Mesothelial cell of epicardium (in vitro differentiated cells): Measurements from ENCODE around the gene MDK. TPM values are rescaled to one million over a fixed set of nuclear protein-coding genes. Genes with fewer than 3 reads are reported as not detected.
"Not testable (repeated sequence)": the region's sequence is repeated elsewhere in the genome, so short reads cannot be mapped to it uniquely, and the experiment has no call there.

ENCODE experiments used
- DNase-seq, 2 experiments: peaks; one replicate each; pipeline ENCODE4 v3.0.0; 2021; ENCODE audit warnings: low spot score in 2 of 2; ENCODE audit not compliant: unreplicated experiment in 2 of 2
- H3K27ac Mint-ChIP-seq: 2 replicates; pipeline ENCODE4 v1.8.0; 2021; ENCODE audit warnings: mixed read lengths
- H3K27me3 Mint-ChIP-seq: 2 replicates; pipeline ENCODE4 v1.8.0; 2021; ENCODE audit warnings: low read depth, mixed read lengths
- H3K36me3 Mint-ChIP-seq: 2 replicates; pipeline ENCODE4 v1.8.0; 2021; ENCODE audit warnings: mixed read lengths
- H3K4me1 Mint-ChIP-seq: 2 replicates; pipeline ENCODE4 v1.8.0; 2021; ENCODE audit warnings: mixed read lengths
- H3K4me3 Mint-ChIP-seq: 2 replicates; pipeline ENCODE4 v1.8.0; 2021; ENCODE audit warnings: mild to moderate bottlenecking, moderate library complexity, mixed read lengths
- H3K9me3 Mint-ChIP-seq: 2 replicates; pipeline ENCODE4 v1.8.0; 2021; ENCODE audit warnings: mixed read lengths
- CTCF ChIP-seq: fragments of 200-600 bp; sonication (generic); IDR thresholded peaks from one replicate; pipeline ENCODE4 v1.5.0; 2021; ENCODE audit warnings: antibody characterized with exemption; ENCODE audit not compliant: unreplicated experiment
- total RNA-seq: library from RNA; stranded (reverse); gene quantifications from 3 replicates; pipeline ENCODE4 v1.2.1, GENCODE V29; 2021

Gene MDK
- total RNA-seq, 1 donor from 2014 or later, result 1,586 TPM

DNA sequence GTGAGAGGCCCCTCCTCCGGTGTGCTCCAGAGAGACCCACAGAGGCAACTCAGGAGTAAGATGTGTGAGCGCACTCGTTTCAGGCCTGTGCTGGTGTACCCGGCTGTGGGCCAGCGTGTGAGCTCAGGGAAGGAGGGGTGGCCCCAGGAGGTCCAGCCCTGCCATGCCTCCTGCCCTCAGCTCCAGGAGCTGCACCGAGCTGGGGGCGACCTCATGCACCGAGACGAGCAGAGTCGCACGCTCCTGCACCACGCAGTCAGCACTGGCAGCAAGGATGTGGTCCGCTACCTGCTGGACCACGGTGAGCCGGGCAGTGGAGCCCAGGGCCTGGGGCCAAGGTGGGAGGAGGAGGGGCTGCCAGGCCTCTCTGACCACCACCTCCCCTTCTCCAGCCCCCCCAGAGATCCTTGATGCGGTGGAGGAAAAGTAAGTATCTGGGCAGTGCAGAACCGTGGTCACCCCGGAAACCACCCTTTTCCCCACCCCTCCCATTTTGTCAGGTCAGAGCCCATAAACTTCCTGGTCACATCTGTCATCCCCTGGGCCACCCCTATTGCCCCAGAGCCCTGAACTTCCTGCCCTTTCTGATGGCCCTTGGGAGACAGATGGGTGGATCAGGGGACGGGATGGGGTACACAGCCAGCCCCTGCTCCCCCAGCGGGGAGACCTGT lies 2.5 kb upstream of the MDK start:
- Mint-ChIP-seq H3K9me3 (no peaks in the 10 kb centered on the region), H3K27me3 (no peaks in the 10 kb centered on the region), H3K4me1 (peaks cover 19% of the 10 kb centered on the region), H3K36me3 (peaks cover 9% of the 10 kb centered on the region), H3K4me3 (peak overlapping the region; percentile 67), H3K27ac (peak overlapping the region; percentile 87)
- no peak for DNase-seq
- TF ChIP-seq CTCF, result no peak

GRCh38 chr11:46379482-46380293 lies 1.8 kb upstream of the MDK start:
- H3K36me3 Mint-ChIP-seq, H3K9me3 Mint-ChIP-seq, H3K27me3 Mint-ChIP-seq: not testable (repeated sequence)
- DNase-seq, result peak in 1 of 2 experiments; percentile 51
- H3K27ac Mint-ChIP-seq, result peak overlapping the region; percentile 87
- H3K4me3 Mint-ChIP-seq, result peak overlapping the region; percentile 67
- peaks cover 19% of the 10 kb centered on the region for H3K4me1 Mint-ChIP-seq

DNA sequence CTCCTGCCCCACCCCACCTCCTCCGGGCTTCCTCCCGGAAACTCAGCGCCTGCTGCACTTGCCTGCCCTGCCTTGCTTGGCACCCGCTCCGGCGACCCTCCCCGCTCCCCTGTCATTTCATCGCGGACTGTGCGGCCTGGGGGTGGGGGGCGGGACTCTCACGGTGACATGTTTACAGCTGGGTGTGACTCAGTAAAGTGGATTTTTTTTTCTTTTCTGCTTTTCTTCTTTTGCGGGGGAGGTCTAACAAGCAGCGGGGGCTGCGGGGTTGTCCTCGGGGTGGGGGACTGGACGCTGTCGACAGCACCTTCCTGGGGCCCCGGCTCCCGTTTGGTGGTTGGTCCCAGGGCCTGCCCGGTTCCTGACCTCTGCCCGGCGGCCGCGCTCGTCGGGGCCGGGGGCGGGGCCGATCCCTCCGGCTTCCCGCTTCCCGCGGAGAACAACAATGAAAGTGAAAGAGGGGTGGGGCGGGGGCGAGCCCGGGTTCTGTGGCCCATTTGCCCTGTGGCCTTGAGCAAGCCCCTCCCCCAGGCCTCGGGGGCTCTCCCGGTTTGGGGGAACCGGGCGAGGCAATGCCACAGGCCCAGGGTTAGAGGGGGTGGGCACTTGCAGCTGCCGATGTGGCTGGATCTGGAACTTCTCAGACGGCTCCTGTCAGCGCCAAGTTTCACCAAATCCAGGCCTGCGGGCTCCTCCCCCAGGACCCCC lies 975 bp upstream of the MDK start:
- peak in 1 of 2 experiments; percentile 57 for DNase-seq
- no peak for TF ChIP-seq CTCF
- Mint-ChIP-seq H3K36me3 (peaks cover 9% of the 10 kb centered on the region), H3K4me1 (peaks cover 19% of the 10 kb centered on the region), H3K27me3 (no peaks in the 10 kb centered on the region), H3K27ac (peak overlapping the region; percentile 91), H3K9me3 (no peaks in the 10 kb centered on the region), H3K4me3 (peak overlapping the region; percentile 79)

GRCh38 chr11:46381819-46382645 lies 563 bp downstream of the MDK start:
- H3K27me3 Mint-ChIP-seq, result peaks cover 14% of the 10 kb centered on the region
- DNase-seq, result peak in 1 of 2 experiments; percentile 70
- no peaks in the 10 kb centered on the region for H3K9me3 Mint-ChIP-seq
- peak overlapping the region; percentile 93 for H3K27ac Mint-ChIP-seq
- peak overlapping the region; percentile 92 for H3K4me3 Mint-ChIP-seq
- TF ChIP-seq CTCF, result no peak
- peaks cover 9% of the 10 kb centered on the region for H3K36me3 Mint-ChIP-seq
- peaks cover 19% of the 10 kb centered on the region for H3K4me1 Mint-ChIP-seq

- Mint-ChIP-seq H3K36me3 (peaks cover 2% of the 10 kb centered on the region), H3K9me3 (no peaks in the 10 kb centered on the region), H3K4me3 (peak overlapping the region; percentile 92), H3K27ac (peak overlapping the region; percentile 67), H3K4me1 (peaks cover 19% of the 10 kb centered on the region), H3K27me3 (peaks cover 20% of the 10 kb centered on the region)
- peak; percentile 60 for TF ChIP-seq CTCF
- DNase-seq, result peak in 1 of 2 experiments; percentile 57
Measured at GRCh38 chr11:46382646-46383403, 1.4 kb downstream of the MDK start.
